Stimulated activated CD8-positive, alpha-beta memory T cell treated with anti-CD3 and anti-CD28 coated beads, Interleukin-7, amount 100 ng/mL, for 48 hours (primary cell): ENCODE data around the gene NCKAP1.
"Not testable (repeated sequence)": the region's sequence is repeated elsewhere in the genome, so short reads cannot be mapped to it uniquely, and the experiment has no call there.

Source experiments
- DNase-seq, 2 donors: peaks; one replicate each; pipeline ENCODE4 v3.0.0-alpha.2; 2020; ENCODE audit warnings: low read depth in 1 of 2; ENCODE audit errors: extremely low read depth in 1 of 2

NCKAP1 gene, protein sequence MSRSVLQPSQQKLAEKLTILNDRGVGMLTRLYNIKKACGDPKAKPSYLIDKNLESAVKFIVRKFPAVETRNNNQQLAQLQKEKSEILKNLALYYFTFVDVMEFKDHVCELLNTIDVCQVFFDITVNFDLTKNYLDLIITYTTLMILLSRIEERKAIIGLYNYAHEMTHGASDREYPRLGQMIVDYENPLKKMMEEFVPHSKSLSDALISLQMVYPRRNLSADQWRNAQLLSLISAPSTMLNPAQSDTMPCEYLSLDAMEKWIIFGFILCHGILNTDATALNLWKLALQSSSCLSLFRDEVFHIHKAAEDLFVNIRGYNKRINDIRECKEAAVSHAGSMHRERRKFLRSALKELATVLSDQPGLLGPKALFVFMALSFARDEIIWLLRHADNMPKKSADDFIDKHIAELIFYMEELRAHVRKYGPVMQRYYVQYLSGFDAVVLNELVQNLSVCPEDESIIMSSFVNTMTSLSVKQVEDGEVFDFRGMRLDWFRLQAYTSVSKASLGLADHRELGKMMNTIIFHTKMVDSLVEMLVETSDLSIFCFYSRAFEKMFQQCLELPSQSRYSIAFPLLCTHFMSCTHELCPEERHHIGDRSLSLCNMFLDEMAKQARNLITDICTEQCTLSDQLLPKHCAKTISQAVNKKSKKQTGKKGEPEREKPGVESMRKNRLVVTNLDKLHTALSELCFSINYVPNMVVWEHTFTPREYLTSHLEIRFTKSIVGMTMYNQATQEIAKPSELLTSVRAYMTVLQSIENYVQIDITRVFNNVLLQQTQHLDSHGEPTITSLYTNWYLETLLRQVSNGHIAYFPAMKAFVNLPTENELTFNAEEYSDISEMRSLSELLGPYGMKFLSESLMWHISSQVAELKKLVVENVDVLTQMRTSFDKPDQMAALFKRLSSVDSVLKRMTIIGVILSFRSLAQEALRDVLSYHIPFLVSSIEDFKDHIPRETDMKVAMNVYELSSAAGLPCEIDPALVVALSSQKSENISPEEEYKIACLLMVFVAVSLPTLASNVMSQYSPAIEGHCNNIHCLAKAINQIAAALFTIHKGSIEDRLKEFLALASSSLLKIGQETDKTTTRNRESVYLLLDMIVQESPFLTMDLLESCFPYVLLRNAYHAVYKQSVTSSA

GRCh38 chr2:183038341-183039300, at the start of gene NCKAP1:
Gene NCKAP1, minus strand, starts transcription at chr2:183038457. Its CDS starts 358 bp downstream, at chr2:183038099.
- DNase-seq = peak; percentile 64 to 66

GRCh38 chr2:183081911-183082310, 43.7 kb upstream of the NCKAP1 start:
- no peak for DNase-seq

DNA sequence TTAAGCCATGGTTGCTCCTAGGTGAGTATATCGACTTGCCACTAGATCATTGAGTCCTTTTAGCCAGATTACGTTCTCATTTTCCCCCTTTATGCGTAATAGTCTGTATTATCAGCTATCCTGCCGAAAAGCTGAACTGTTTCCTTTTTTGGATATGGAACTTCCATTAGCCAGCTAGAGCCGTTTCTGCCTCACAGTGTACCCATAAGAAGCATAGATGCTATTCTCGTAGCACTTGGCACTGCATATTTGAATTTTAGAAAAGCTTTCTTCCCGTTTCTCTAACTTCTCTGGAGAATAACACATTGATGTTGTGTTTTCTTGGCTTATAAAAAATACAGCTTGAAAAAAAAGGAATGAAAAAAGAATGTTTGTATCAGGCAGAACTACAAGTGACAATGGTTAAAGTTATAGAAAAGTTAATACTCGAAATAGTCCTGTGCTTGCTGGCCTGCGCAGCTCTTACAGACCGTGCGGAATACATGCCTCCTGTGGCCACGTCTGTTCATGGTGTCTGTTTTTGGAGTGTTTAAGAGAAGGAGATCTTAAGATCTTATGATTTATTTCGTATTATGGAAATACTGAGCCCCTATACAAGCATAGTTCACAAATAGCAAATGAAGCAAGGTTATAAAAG, 41.0 kb upstream of the NCKAP1 start:
- no peak for DNase-seq

DNA sequence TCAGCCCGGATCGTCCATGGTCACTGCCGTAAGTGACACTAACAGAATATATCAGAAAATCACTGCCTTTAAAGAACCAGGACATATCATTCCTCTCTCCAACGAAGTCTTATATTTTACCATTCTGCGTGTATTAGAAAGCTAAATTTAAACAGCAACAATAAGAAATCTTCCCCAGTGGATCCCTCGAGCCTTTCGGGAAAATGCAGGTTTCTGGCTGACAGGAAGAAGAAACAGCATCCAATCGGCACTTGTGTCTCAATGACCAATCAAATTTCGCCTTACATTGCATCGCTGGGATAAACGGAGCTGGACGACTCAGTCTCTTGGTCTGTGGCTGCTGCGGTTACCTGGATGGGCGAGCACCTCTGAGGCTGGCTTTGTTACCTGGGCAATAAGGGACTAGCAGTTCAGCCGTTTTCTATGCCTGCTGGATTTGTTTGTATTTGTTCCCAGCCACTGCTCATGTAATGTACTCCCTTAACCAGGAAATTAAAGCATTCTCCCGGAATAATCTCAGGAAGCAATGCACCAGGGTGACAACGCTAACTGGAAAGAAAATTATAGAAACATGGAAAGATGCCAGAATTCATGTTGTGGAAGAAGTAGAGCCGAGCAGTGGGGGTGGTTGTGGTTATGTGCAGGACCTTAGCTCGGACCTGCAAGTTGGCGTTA, 40.3 kb upstream of the NCKAP1 start, which contains the start of gene DUSP19:
Gene DUSP19, plus strand, starts transcription at position 284 of the 675 bp plus-strand sequence. Its CDS starts 187 bp downstream, at position 471.
- DNase-seq = peak; percentile 52 to 70

- no peak for DNase-seq
Observed at GRCh38 chr2:183078163-183078463, 39.9 kb upstream of the NCKAP1 start.

DNA sequence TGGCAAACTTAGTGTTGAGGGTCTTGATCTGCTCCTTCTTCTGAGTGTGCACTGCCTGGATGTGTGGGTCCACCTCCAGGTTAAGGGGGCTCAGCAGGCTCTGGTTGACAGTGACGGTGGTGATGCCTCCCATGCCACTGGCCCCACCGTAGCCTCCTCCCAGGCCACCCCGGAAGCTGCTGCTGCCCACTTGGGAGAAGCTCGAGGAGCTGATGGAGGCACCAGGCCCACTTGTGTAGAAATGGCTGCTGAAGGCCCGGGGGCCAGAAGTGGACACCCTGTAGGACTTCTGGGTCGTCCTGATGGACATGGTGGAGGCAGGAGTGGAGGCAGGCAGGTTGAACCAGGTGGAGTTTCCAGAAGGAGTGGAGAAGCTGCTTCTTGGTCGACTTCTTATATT, 33.9 kb upstream of the NCKAP1 start:
- DNase-seq = no peak

DNA sequence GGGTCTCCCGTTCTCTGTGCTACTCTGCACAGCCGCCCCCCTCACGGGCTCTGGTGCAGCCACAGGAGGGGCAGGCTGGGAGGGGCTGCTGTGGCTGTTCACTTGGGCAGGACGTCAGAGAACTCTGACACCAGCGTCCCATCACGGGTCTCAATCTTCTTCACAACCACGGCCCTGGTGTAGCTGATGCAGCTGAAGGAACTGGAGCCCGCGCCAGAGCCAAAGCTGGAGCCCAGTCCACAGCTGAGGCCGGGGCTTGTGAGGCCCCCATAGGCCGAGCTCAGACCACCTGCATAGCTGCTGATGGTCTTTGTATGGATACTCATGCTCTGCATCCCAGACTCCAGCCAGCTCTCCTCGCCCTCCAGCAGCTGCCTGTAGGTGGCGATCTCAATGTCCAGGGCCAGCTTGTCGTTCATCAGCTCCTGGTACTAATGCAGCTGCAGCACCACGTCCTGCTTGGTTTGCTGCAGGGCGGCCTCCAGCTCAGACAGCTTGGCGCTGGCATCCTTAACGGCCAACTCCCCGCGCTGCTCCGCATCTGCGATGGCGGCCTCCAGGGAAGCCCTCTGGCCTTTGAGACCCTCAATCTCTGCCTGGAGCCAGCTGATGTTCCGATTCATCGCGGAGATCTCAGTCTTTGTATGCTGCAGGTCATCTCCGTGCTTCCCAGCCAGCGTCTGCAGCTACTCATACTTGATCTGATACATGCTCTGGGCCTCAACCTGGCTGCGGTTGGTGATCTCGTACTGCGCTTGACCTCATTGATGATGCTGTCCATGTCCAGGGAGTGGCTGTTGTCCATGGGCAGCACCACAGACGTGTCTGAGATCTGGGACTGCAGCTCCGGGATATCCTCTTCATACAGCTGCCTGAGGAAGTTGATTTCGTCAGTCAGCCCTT, 32.9 kb upstream of the NCKAP1 start:
- no peak for DNase-seq

DNA sequence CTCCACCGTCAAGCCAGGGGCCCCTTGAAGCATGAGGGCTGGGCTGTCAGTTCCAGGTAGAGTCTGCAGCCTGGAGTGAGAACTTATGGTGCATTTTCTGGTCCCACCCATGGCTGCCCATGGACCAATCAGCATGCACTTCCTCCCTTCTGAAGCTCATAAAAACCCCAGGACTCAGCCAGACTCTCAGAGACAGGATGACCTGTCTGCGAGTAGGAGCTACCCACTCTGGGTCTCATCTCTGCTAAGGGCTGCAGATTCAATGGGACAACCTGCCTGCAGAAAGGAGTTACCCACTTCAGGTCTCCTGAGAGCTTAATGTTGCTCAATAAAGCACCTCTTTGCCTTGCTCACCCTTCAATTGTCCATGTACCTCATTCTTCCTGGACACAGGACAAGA, 30.9 kb upstream of the NCKAP1 start:
- no peak for DNase-seq

- DNase-seq = no peak
Observed at GRCh38 chr2:183068561-183068960, 30.3 kb upstream of the NCKAP1 start.

- DNase-seq = no peak
Observed at GRCh38 chr2:183063083-183063482, 24.8 kb upstream of the NCKAP1 start.

DNA sequence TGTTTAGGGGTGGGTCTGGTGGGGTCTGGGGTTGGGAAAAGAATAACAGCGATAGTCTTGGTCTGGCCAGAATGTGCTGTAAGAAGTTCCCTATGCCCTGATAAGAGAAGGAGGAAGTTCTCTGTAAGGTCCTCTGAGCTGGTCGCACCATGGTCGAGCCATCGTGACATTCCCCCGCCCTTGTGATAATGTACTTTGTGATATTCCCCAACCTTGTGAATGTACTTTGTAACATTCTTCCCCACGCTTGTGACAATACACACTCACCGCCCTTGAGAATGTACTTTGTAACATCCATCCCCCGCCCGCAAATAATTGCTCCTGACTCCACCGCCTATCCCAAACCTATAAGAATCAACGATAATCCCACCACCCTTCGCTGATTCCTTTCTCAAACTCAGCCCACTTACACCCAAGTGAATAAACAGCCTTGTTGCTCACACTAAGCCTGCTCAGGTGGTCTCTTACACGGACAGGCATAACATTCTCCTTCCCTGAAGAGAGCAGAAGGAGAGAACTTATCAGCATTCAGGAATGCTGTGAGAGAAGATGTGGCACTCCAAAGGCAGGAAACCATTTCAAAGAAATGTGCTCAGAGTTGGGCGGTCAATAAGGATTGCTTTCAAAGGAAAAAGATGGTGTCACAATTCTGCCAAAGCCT, 22.4 kb upstream of the NCKAP1 start:
- no peak for DNase-seq

DNA sequence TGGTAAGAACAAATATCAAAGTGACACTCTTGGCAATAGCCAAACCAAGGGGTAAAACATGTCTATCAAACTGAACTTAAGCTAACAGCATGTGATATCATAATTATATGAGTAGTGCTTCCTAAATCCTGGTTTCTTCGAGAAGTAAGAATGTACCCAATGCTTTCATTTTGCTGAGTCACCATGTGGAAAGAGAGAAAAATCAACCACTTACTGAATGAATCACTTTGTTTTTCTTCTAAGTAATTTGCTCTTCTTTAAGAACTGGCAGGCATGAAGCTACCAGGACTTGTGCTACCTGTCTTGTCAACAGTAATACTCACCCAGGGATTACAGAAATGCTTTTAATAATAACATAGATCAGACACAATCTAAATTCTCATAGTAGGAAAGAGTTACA, 21.3 kb upstream of the NCKAP1 start:
- DNase-seq = no peak

GRCh38 chr2:183057333-183057985, 19.2 kb upstream of the NCKAP1 start:
- no peak for DNase-seq

DNA sequence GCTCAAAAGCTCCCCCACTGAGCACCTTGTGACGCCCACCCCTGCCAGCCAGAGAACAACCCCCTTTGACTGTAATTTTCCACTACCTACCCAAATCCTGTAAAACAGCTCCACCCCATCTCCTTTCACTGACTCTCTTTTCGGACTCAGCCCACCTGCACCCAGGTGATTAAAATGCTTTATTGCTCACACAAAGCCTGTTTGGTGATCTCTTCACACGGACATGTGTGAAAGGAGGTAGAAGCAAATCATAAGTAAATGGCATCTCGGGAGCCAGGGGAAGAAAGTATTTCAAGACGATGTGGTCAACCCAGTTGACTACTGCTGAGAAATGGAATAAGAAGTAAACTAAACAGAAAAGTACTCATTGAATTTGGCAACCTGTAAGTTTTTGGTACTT, 11.2 kb upstream of the NCKAP1 start:
- DNase-seq = no peak

- not testable (repeated sequence) for DNase-seq
Observed at GRCh38 chr2:183047486-183048125, 9.3 kb upstream of the NCKAP1 start.

DNA sequence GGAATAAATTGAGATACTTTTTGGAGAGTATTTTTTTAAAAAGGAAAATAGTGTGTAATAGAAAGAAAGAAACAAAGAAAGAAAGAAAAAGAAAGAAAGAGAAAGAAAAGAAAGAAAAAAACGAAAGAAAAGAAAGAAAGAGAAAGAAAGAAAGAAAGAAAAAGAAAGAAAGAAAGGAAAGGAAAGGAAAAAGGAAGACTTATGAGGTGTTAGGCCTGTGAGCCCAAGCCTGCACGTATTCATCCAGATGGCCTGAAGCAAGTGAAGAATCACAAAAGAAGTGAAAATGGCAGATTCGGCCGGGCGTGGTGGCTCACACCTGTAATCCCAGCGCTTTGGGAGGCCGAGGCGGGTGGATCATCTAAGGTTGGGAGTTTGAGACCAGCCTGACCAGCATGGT, 5.3 kb upstream of the NCKAP1 start:
- DNase-seq = not testable (repeated sequence)

- no peak for DNase-seq
Observed at GRCh38 chr2:183040604-183041003, 2.3 kb upstream of the NCKAP1 start.
